Transverse colon (tissue), 4 donors: ENCODE results near the gene SMYD3. TPM values are rescaled to one million over a fixed set of nuclear protein-coding genes. Genes with fewer than 3 reads are reported as not detected.

Source experiments
- DNase-seq: peaks from one replicate; pipeline ENCODE4 v3.0.0-alpha.2; 2019
- H3K27ac ChIP-seq, 4 donors: fragments of 200-600 bp; sonication (generic); 2 replicates each; pipeline ENCODE4 v1.5.1; 2016 to 2018; ENCODE audit warnings: inconsistent platforms in 4 of 4
- H3K27me3 ChIP-seq: fragments of 200-600 bp; sonication (generic); 2 replicates; pipeline ENCODE4 v1.5.1; 2017; ENCODE audit warnings: inconsistent platforms
- H3K36me3 ChIP-seq, 4 donors: fragments of 200-600 bp; sonication (generic); 2 replicates each; pipeline ENCODE4 v1.5.1; 2017 to 2019; ENCODE audit warnings: inconsistent platforms in 4 of 4
- H3K4me1 ChIP-seq, 4 donors: fragments of 200-600 bp; sonication (generic); 2 replicates each; pipeline ENCODE4 v1.5.1; 2017 to 2020; ENCODE audit warnings: inconsistent platforms in 4 of 4
- H3K4me3 ChIP-seq, 4 donors: fragments of 200-600 bp; sonication (generic); 1 replicate in 1 of 4; 2 replicates in 3 of 4; pipeline versions ENCODE4 v1.5.1 to v1.6.1; 2017 to 2019; ENCODE audit warnings: inconsistent platforms in 4 of 4
- H3K9me3 ChIP-seq, 2 donors: fragments of 200-600 bp; sonication (generic); 2 replicates each; pipeline ENCODE4 v1.5.1; 2017 to 2019; ENCODE audit warnings: inconsistent platforms in 2 of 2
- EP300 ChIP-seq: sonication (generic); formaldehyde crosslinking; IDR thresholded peaks from one replicate; pipeline ENCODE4 v1.6.1; 2017; ENCODE audit warnings: antibody characterized with exemption, low read depth
- POLR2A ChIP-seq: fragments of 450-650 bp; IDR thresholded peaks from one replicate; pipeline ENCODE4 v1.6.1; 2016; ENCODE audit warnings: antibody characterized with exemption, mild to moderate bottlenecking, moderate library complexity
- POLR2AphosphoS5 ChIP-seq, 3 donors: sonication (generic); formaldehyde crosslinking; IDR thresholded peaks; one replicate each; pipeline ENCODE4 v1.6.1; 2016; ENCODE audit warnings: antibody characterized with exemption in 3 of 3
- WGBS, 2 donors: methylation state at CpG; one replicate each; pipeline ENCODE4 v1.1.5; 2018; ENCODE audit warnings: low coverage in 1 of 2; 5-methylcytosine and 5-hydroxymethylcytosine counted together
- in situ Hi-C, 4 donors: fragments of 200-750 bp; cut with MboI; loops; one replicate each; pipeline versions ENCODE4 v1.15.0 to v1.15.1; 2017; ENCODE audit warnings: low sequenced_read_pairs in 3 of 4, low pct_ligation_motif_present in 1 of 4, low pct_unique_long_range_greater_than_20kb in 1 of 4
- intact Hi-C: fragments of 100-400 bp; cut with DNase I; formaldehyde crosslinking; loops from one replicate; pipeline ENCODE4 v1.15.1; 2023; ENCODE audit warnings: low total_unique reads
- total RNA-seq, 4 donors: library from RNA; depleted of rRNA; stranded (reverse); fragments of >200 nt; gene quantifications; one replicate each; pipeline ENCODE4 v1.1.0, GENCODE V29; 2016
- TF ChIP-seq, protein P1 (sequence below), 5 experiments: fragments of 200-600 bp in 3 of 5; fragments of 450-650 bp in 2 of 5; sonication (generic) in 3 of 5; IDR thresholded peaks; 1 replicate in 2 of 5; 2 replicates in 3 of 5; pipeline ENCODE4 v1.5.1; 2016 to 2017; ENCODE audit warnings: antibody characterized with exemption in 5 of 5, inconsistent platforms in 3 of 5, mild to moderate bottlenecking in 2 of 5, moderate library complexity in 1 of 5

SMYD3 gene
- total RNA-seq, 4 donors from 2014 or later = 10.5 to 31.3 (median 25.8) TPM

DNA sequence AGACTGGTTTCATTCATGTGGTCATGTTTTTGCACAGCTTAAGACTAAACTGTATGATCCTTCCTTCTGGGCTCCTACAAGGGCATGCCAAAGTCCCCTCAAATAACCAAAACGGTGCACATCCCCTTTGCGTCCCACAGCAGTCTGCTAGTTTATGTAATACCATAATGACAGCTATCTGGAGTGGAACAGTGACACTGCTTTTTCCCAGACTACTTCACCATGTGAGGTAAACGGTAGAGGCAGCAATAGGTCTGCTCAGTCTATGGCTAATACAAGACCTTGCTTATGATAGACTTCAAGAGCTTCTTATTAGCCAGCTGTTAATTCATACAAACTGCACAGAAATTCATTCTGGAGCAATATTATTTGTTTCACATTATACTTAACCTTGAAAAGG is 395.5 kb downstream of the SMYD3 start:
- TF ChIP-seq, protein P1, sequence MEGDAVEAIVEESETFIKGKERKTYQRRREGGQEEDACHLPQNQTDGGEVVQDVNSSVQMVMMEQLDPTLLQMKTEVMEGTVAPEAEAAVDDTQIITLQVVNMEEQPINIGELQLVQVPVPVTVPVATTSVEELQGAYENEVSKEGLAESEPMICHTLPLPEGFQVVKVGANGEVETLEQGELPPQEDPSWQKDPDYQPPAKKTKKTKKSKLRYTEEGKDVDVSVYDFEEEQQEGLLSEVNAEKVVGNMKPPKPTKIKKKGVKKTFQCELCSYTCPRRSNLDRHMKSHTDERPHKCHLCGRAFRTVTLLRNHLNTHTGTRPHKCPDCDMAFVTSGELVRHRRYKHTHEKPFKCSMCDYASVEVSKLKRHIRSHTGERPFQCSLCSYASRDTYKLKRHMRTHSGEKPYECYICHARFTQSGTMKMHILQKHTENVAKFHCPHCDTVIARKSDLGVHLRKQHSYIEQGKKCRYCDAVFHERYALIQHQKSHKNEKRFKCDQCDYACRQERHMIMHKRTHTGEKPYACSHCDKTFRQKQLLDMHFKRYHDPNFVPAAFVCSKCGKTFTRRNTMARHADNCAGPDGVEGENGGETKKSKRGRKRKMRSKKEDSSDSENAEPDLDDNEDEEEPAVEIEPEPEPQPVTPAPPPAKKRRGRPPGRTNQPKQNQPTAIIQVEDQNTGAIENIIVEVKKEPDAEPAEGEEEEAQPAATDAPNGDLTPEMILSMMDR (IDR thresholded peaks at IDR 0.05) = no peak
- TF ChIP-seq POLR2AphosphoS5 (IDR thresholded peaks at IDR 0.05) (no peak), POLR2A (no peak), EP300 (no peak)
- no peaks in the 10 kb centered on the region for H3K27me3 ChIP-seq
- no peaks in the 10 kb centered on the region for H3K36me3 ChIP-seq
- in situ Hi-C loops = no loop called here
- H3K4me3 ChIP-seq = no peak overlapping the region
- H3K4me1 ChIP-seq = peaks cover 0 to 11% (median 2%) of the 10 kb centered on the region in 4 donors
- intact Hi-C loops = no loop called here
- DNase-seq = no peak
- 78 to 90% methylated on average over 3 of the region's 3 CpGs for WGBS, 2 donors
- no peaks in the 10 kb centered on the region for H3K9me3 ChIP-seq
- H3K27ac ChIP-seq = no peak overlapping the region

DNA sequence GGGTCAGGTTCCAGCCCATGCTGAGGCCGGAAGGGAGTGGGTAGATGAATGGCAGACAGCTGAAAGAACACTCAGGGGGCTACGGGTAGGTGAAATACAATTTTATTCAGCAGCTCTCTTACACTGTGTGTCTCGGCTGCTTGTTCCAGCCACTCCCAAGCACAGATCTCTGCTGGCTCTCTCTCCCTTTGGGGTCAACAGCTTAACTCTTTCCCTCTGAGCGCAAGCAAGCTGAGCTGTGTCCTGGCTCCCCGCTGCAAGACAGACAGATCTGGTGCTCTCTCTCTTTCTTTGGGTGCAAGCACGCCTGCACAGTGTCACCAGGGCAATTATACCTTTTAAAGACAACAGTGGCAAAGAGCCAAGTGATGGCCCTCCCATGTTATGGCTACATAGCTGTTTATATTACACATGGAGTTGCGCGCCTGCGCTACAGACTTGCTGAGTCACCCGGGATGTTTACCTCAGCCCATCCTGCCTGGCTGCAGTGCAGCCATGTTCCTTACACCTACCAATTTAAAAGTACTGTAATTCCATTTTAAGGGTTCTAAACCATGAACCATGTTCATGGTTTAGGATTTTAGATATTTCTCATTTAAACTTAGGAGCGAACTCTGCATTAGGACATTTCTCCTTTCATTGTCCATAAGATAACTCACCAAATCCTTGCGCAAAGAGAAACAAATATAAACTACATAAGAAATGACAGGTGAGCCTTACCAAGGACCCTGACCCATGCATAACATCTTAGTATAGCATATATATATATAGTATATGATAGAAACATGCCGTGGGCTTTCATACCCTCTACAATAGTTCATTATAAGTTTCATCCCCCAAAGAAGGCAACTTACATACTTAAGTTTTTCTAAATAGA is 396.5 kb downstream of the SMYD3 start:
- no peak for TF ChIP-seq POLR2A
- TF ChIP-seq POLR2AphosphoS5 (IDR thresholded peaks at IDR 0.05) = peak in 2 of 3 donors; percentile 10 to 34
- TF ChIP-seq, protein P1 (IDR thresholded peaks at IDR 0.05) = no peak
- no peak for TF ChIP-seq EP300
- Histone ChIP-seq H3K36me3 (no peaks in the 10 kb centered on the region), H3K4me1 (peaks cover 0 to 11% (median 2%) of the 10 kb centered on the region in 4 donors), H3K27me3 (no peaks in the 10 kb centered on the region), H3K9me3 (no peaks in the 10 kb centered on the region), H3K4me3 (no peak overlapping the region), H3K27ac (peak overlapping the region in 3 of 4 donors; percentile 4 to 52 (median 49))
- in situ Hi-C loops (no loop called here), intact Hi-C loops (no loop called here)
- peak; percentile 21 for DNase-seq
- 78 to 95% methylated on average over 4 to 13 of the region's 13 CpGs for WGBS, 2 donors

DNA sequence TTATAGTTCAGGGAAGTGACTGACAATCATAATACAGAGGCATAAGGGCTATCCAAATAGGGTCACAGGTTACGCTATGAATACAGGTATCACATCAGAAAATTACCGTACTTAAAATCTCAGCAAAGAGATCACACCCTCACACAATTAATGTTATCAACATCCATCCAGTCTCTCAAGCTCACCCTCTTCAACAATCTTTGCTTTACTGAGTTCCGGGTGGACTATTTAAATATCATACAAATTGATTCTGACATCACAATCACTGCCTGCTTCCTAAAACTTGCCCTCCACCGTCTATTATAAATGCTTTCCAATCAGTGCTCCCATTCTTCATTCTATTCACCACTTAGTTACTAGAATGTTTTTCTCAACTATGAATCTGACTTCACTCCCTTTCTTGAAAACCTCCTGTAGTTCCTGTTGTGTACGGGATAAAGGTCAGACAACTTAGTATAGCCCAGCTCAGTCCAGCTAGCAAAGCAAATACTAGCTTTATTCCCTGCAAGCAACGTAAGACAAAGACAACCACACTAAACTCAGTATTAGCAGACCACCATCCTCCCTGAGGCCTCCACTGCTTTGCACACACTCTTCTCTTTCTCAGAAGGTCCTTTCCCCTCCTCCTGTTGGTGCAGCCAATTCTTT is 398.7 kb downstream of the SMYD3 start:
- DNase-seq = no peak
- intact Hi-C loops (no loop called here), in situ Hi-C loops (no loop called here)
- H3K27me3 ChIP-seq = no peaks in the 10 kb centered on the region
- H3K27ac ChIP-seq = no peak overlapping the region
- no peak overlapping the region for H3K4me3 ChIP-seq
- TF ChIP-seq, protein P1 (IDR thresholded peaks at IDR 0.05) = no peak
- TF ChIP-seq POLR2AphosphoS5 (IDR thresholded peaks at IDR 0.05) (no peak), POLR2A (no peak), EP300 (no peak)
- 65 to 75% methylated on average over 6 of the region's 6 CpGs for WGBS, 2 donors
- no peaks in the 10 kb centered on the region for H3K36me3 ChIP-seq
- H3K4me1 ChIP-seq = peaks cover 0 to 11% (median 2%) of the 10 kb centered on the region in 4 donors
- no peaks in the 10 kb centered on the region for H3K9me3 ChIP-seq

DNA sequence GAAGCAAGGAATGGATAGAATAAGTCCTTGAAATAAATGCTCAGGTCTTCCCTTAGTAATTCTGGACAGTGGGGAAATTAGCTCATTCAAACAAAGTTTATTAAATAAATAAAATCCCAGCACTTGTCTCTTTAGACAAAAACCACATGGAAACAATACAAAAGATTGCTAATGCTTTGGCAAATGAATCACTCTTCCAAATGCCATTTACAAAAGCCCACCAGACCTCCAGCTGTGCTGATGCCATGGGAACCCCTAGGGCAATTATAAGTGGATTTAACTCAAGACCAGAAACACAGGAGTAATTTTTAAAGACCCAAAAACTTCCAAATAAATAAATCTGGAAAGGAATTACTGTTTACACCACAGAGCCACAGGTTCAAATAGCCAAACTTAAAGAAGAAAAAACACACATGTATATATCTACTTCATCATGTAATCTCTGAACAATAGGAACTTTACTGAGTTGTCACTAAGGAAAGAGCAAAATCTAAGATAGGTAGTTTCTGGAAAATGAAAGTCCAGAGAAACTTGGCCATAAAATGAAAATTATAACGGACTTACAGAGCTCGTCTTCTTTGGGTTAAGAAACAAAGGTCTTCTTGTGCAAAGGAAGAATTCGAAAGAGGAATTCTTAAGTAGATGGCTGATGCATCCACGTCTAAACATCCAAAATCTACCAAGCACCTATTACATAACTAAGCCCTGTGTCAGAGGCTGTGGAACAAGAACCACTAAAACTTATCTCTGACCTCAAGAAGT is 399.4 kb downstream of the SMYD3 start:
- DNase-seq = no peak
- H3K36me3 ChIP-seq = no peaks in the 10 kb centered on the region
- TF ChIP-seq, protein P1 (IDR thresholded peaks at IDR 0.05) = no peak
- TF ChIP-seq EP300 = no peak
- no peak for TF ChIP-seq POLR2AphosphoS5 (IDR thresholded peaks at IDR 0.05)
- no peak for TF ChIP-seq POLR2A
- in situ Hi-C loops (no loop called here), intact Hi-C loops (no loop called here)
- no peaks in the 10 kb centered on the region for H3K27me3 ChIP-seq
- peaks cover 0 to 11% (median 2%) of the 10 kb centered on the region in 4 donors for H3K4me1 ChIP-seq
- WGBS, 2 donors = 24 to 68% methylated on average over 2 to 4 of the region's 4 CpGs
- H3K4me3 ChIP-seq = no peak overlapping the region
- H3K27ac ChIP-seq = no peak overlapping the region
- no peaks in the 10 kb centered on the region for H3K9me3 ChIP-seq
